Esophagus squamous epithelium (tissue), 4 donors: ENCODE measurements around the gene IKZF1.

Source experiments
- CTCF ChIP-seq, 6 experiments: fragments of 450-650 bp in 4 of 6; fragments of 200-600 bp in 2 of 6; sonication (generic) in 2 of 6; IDR thresholded peaks; one replicate each; pipeline ENCODE4 v1.5.1; 2016 to 2019; ENCODE audit warnings: antibody characterized with exemption in 6 of 6, mild to moderate bottlenecking in 4 of 6, moderate library complexity in 4 of 6
- POLR2A ChIP-seq, 4 donors: fragments of 450-650 bp; IDR thresholded peaks; one replicate each; pipeline ENCODE4 v1.6.1; 2017; ENCODE audit warnings: antibody characterized with exemption in 4 of 4, mild to moderate bottlenecking in 4 of 4, moderate library complexity in 3 of 4

- no peak for TF ChIP-seq POLR2A (IDR thresholded peaks at IDR 0.05)
- no peak for TF ChIP-seq CTCF (IDR thresholded peaks at IDR 0.05)
Observed at GRCh38 chr7:50409856-50410745, 105.6 kb downstream of the IKZF1 start.
